Measurements from ENCODE around the gene RHOJ. TPM values are rescaled to one million over a fixed set of nuclear protein-coding genes. Genes with fewer than 3 reads are reported as not detected.

RHOJ gene
- total RNA-seq, 1 experiment from 2014 or later, result not detected

GRCh38 chr14:63224196-63224595, 20.0 kb downstream of the RHOJ start:
- H3K4me2 ChIP-seq (ENCODE audit: low read length), result no peak overlapping the region
- H3K9ac ChIP-seq (ENCODE audit: low read length), result no peak overlapping the region
- H4K20me1 ChIP-seq (ENCODE audit: insufficient read depth), result no peaks in the 10 kb centered on the region
- DNase-seq (ENCODE audit: low read depth, low spot score) (no peak), ATAC-seq (no peak)
- H3K27ac ChIP-seq (ENCODE audit: low read depth, low read length), result no peak overlapping the region
- CTCF ChIA-PET, result no interaction called here
- H3K4me1 ChIP-seq (ENCODE audit: control insufficient read depth in 1 of 2, insufficient read depth in 2 of 2, low read length in 2 of 2), result no peaks in the 10 kb centered on the region
- H3K36me3 ChIP-seq (ENCODE audit: control insufficient read depth in 1 of 2, insufficient read depth in 2 of 2, low read length in 2 of 2), result no peaks in the 10 kb centered on the region
- no peaks in the 10 kb centered on the region for H3K9me2 ChIP-seq (ENCODE audit: insufficient read depth)
- no peak for TF ChIP-seq JUND (IDR thresholded peaks at IDR 0.05)
- TF ChIP-seq ATF3 (IDR thresholded peaks at IDR 0.05), result no peak
- TF ChIP-seq FOSL1 (IDR thresholded peaks at IDR 0.05; ENCODE audit: low read depth), result no peak
- no peak for TF ChIP-seq SIN3A (IDR thresholded peaks at IDR 0.05; ENCODE audit: low read depth)
- TF ChIP-seq SP1 (IDR thresholded peaks at IDR 0.05; ENCODE audit: low read depth), result no peak
- no peak for TF ChIP-seq ZBTB33 (IDR thresholded peaks at IDR 0.05; ENCODE audit: extremely low read depth, insufficient replicate concordance, low read length)
- no peak for TF ChIP-seq EZH2 (IDR thresholded peaks at IDR 0.05)
- TF ChIP-seq CEBPB (IDR thresholded peaks at IDR 0.05; ENCODE audit: low read depth), result no peak
- TF ChIP-seq TCF7L2 (IDR thresholded peaks at IDR 0.05; ENCODE audit: borderline replicate concordance, extremely low read depth, insufficient read depth, insufficient read length), result no peak
- H3K27me3 ChIP-seq (ENCODE audit: insufficient read depth, low read length), result peaks cover 19% of the 10 kb centered on the region; the same call in 1 of the 2 replicates
- no peaks in the 10 kb centered on the region for H3K9me3 ChIP-seq (ENCODE audit: control insufficient read depth in 1 of 2, insufficient read depth in 1 of 2, low read depth in 1 of 2, low read length in 2 of 2)
- H2AFZ ChIP-seq (ENCODE audit: low read depth, low read length, poor library complexity, severe bottlenecking), result no peak overlapping the region
- intact Hi-C loops (cut with micrococcal nuclease), result no loop called here
- no peak overlapping the region for H3K4me3 ChIP-seq (replicated peaks in 1 of 2; ENCODE audit: low read depth in 1 of 2, low read length in 2 of 2)
- RAD21 ChIA-PET (ENCODE audit: low non-redundant PET in 1 of 2, low total read pairs in 2 of 2, uncharacterized antibody in 2 of 2, unreplicated experiment in 2 of 2), result no interaction called here
- H3K79me2 ChIP-seq (ENCODE audit: insufficient read depth, low read length), result no peaks in the 10 kb centered on the region
- no TSS peak for BruUV-seq (replicated peaks)
- POLR2A ChIA-PET, result no interaction called here

GRCh38 chr14:63228217-63228616, 24.0 kb downstream of the RHOJ start:
- no peaks in the 10 kb centered on the region for H3K4me1 ChIP-seq (ENCODE audit: control insufficient read depth in 1 of 2, insufficient read depth in 2 of 2, low read length in 2 of 2)
- no peaks in the 10 kb centered on the region for H3K9me3 ChIP-seq (ENCODE audit: control insufficient read depth in 1 of 2, insufficient read depth in 1 of 2, low read depth in 1 of 2, low read length in 2 of 2)
- no peak overlapping the region for H3K27ac ChIP-seq (ENCODE audit: low read depth, low read length)
- intact Hi-C loops (cut with micrococcal nuclease), result no loop called here
- no peak overlapping the region for H3K4me2 ChIP-seq (ENCODE audit: low read length)
- H4K20me1 ChIP-seq (ENCODE audit: insufficient read depth), result no peaks in the 10 kb centered on the region
- no peak overlapping the region for H3K4me3 ChIP-seq (replicated peaks in 1 of 2; ENCODE audit: low read depth in 1 of 2, low read length in 2 of 2)
- DNase-seq (ENCODE audit: low read depth, low spot score) (no peak), ATAC-seq (no peak)
- POLR2A ChIA-PET, result no interaction called here
- no TSS peak for BruUV-seq (replicated peaks)
- H3K9me2 ChIP-seq (ENCODE audit: insufficient read depth), result no peaks in the 10 kb centered on the region
- peaks cover 20% of the 10 kb centered on the region; the same call in 1 of the 2 replicates for H3K27me3 ChIP-seq (ENCODE audit: insufficient read depth, low read length)
- CTCF ChIA-PET, result no interaction called here
- RAD21 ChIA-PET (ENCODE audit: low non-redundant PET in 1 of 2, low total read pairs in 2 of 2, uncharacterized antibody in 2 of 2, unreplicated experiment in 2 of 2), result no interaction called here
- no peaks in the 10 kb centered on the region for H3K36me3 ChIP-seq (ENCODE audit: control insufficient read depth in 1 of 2, insufficient read depth in 2 of 2, low read length in 2 of 2)
- no peak overlapping the region for H3K9ac ChIP-seq (ENCODE audit: low read length)
- H3K79me2 ChIP-seq (ENCODE audit: insufficient read depth, low read length), result no peaks in the 10 kb centered on the region
- no peak overlapping the region for H2AFZ ChIP-seq (ENCODE audit: low read depth, low read length, poor library complexity, severe bottlenecking)
- TF ChIP-seq POLR2A (IDR thresholded peaks at IDR 0.05; ENCODE audit: borderline replicate concordance, extremely low read depth, insufficient read depth, insufficient read length), result no peak
- TF ChIP-seq YY1 (IDR thresholded peaks at IDR 0.05; ENCODE audit: extremely low read depth, insufficient replicate concordance, low read depth, low read length), result no peak
- TF ChIP-seq REST (IDR thresholded peaks at IDR 0.05; ENCODE audit: low read depth), result no peak
- TF ChIP-seq EZH2phosphoT487 (IDR thresholded peaks at IDR 0.05; ENCODE audit: borderline replicate concordance), result no peak
- TF ChIP-seq EZH2 (IDR thresholded peaks at IDR 0.05), result no peak
- TF ChIP-seq MAX (IDR thresholded peaks at IDR 0.05), result no peak
- TF ChIP-seq CBX3 (IDR thresholded peaks at IDR 0.05; ENCODE audit: low read depth), result no peak
- no peak for TF ChIP-seq TCF7L2 (IDR thresholded peaks at IDR 0.05; ENCODE audit: borderline replicate concordance, extremely low read depth, insufficient read depth, insufficient read length)
- TF ChIP-seq RAD21 (IDR thresholded peaks at IDR 0.05; ENCODE audit: low read depth), result no peak
